Measurements from ENCODE around the gene PLA2G3.

Gene PLA2G3

GRCh38 chr22:31144223-31144622, 3.9 kb upstream of the PLA2G3 start:
- DNase-seq = peak; percentile 24

DNA sequence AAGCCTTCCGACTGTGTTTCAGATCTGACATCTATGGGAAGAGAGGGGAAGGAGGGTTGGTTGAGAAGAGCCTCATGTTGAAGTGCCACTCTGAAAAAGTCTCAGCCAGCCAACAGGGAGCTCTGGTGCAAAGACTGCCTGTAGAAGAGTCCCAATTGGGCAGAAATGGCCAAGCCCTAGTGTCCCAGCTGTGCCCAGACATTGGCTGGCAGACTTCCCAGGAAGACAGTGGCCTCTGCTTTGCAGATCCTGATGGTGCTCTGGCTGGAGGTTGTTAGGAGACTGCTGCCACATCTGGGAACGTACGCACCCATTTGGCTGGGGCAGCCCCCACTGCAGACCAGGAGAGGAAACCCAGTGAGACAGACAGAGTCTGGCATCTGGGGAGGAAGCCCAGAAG, 3.2 kb upstream of the PLA2G3 start:
- DNase-seq = no peak

- DNase-seq = no peak
These were observed 2.7 kb upstream of the PLA2G3 start for GRCh38 chr22:31143038-31143437.

DNA sequence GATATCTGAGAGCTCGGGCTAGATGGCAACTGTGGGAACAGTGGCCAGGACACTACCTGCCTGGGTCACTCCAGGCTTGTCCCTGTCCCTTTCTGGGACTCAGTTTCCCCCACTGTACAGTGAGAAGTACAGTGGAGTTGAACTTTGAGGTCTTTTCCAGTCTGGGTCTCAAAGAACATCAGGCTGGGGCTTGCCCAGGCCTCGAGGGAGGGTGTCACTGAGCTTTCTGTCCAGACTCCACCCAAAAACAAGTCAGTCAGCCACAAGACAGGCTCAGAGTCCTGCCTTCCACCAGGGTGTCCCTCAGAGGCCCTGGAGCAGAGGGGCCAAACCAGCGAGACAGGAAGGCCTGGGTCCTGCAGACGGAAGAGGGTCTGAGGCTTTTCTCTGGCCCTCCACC, 2.0 kb upstream of the PLA2G3 start:
- DNase-seq = no peak

- DNase-seq = no peak
These were observed 1.2 kb upstream of the PLA2G3 start for GRCh38 chr22:31141551-31141950.

DNA sequence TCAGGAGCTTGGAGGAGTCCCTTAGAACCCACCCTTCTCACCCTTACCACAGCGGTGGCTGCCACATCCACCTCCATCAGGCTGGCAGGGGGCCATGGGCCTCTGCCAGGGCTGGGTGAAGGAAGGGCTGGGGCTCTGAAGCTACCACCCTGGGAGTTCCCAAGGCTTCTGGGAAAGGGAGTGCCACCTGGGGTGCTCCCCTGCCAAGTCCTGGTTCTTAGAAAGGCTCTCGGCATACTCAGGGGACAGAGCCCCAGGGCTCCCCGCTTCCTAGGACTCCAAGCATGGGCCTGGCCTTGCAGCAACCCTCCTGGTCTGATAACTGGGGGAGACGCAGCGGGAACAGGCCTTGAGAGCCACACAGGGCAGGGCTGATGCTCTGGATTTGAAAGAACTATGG, 438 bp upstream of the PLA2G3 start:
- DNase-seq = no peak

GRCh38 chr22:31139066-31139465, 1.2 kb downstream of the PLA2G3 start:
- DNase-seq = no peak

- no peak for DNase-seq
These were observed 2.2 kb downstream of the PLA2G3 start for GRCh38 chr22:31138126-31138525.

DNA sequence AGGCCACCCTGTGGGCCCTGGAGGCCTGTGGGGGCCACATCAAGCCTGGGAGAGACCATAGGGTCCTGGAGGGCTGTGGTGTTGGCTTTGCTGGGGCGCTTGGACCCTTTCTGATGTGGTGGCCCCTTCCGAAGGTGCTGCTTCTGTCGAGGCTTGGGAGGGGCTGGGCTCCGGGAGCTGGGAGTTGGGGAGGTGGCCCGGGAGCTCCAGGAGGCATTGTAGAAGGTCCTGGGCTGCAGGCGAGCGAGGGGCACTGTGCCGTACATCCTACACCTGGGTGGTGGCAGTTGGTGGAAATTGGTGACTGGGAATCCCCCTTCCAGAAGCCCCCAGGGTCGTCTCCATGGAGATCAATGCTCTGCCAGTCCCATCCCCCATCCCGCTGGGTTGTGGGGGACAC, 2.6 kb downstream of the PLA2G3 start:
- no peak for DNase-seq

GRCh38 chr22:31136711-31137110, 3.6 kb downstream of the PLA2G3 start:
- DNase-seq = no peak

- DNase-seq = no peak
These were observed 4.2 kb downstream of the PLA2G3 start for GRCh38 chr22:31136155-31136554.

GRCh38 chr22:31135706-31136105, 4.6 kb downstream of the PLA2G3 start:
- DNase-seq = no peak

DNA sequence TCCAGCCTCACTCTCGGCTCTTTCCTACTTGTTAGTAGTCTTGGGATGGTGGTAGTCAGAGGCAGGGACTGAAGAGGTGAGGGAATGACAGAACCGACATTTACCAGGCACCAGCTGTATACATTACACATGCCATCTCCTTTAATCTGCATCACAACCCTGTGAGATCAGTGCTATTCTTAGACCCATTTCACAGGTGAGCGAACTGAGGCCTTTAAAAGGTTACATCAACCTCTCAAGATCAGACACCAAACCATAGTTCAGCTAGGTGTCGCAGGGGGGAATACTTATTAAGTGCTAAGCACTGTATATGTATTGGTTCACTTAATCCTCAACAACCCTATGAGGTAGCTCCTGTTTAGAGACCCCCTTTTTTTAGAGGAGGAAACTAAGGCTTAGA, 5.6 kb downstream of the PLA2G3 start:
- no peak for DNase-seq

DNA sequence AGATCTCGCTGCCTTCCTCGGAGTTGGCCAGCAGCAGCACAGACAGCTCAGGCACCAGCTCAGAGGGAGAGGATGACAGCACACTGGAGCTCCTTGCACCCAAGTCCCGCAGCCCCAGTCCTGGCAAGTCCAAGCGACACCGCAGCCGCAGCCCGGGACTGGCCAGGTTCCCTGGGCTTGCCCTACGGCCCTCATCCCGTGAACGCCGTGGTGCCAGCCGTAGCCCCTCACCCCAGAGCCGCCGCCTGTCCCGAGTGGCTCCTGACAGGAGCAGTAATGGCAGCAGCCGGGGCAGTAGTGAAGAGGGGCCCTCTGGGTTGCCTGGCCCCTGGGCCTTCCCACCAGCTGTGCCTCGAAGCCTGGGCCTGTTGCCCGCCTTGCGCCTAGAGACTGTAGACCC, 6.4 kb downstream of the PLA2G3 start:
- DNase-seq = no peak

GRCh38 chr22:31130873-31131272, 9.4 kb downstream of the PLA2G3 start:
- DNase-seq = no peak

DNA sequence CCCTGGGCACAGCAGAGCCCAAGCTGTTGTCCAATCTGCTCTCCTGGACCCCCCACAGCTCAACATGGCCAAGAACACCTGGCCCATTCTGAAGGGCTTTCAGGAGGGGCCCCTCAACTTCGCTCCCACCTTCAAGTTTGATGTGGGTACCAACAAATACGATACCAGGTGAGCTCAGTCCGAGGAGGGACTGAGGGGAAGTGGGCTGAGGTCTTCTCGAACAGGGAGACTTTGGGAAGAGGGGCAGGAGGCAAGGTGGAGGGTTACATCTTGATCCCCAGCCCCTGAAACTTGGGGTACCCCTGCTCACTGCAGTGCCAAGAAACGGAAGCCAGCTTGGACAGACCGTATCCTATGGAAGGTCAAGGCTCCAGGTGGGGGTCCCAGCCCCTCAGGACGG, 12.2 kb downstream of the PLA2G3 start:
- no peak for DNase-seq

DNA sequence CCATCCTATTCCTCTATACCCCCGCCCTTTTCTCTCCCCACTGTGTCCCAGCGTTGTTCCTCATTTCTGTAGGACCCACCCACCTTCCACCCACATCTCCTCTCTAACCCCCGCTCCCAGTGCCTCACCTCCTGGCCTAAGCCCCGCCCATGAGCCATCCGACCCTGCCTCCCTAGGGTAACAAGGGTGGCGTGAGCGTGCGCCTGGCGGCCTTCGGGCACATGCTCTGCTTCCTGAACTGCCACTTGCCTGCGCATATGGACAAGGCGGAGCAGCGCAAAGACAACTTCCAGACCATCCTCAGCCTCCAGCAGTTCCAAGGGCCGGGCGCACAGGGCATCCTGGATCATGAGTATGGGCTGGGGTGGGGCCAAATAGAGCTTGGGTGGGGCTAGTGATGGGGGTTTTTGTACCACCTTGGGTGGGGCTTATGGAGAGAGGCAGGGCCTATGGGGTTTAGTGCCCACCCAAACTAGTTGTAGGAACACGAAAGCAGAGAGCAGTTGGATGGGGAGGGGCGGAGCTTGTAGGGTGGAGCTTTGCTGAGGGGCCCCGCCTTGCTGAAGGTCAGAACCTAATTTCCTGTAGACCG, 13.0 kb downstream of the PLA2G3 start:
- DNase-seq = no peak

GRCh38 chr22:31126869-31127175, 13.5 kb downstream of the PLA2G3 start:
- DNase-seq = no peak

- no peak for DNase-seq
These were observed 14.0 kb downstream of the PLA2G3 start for GRCh38 chr22:31126128-31126868.

- DNase-seq = no peak
These were observed 14.7 kb downstream of the PLA2G3 start for GRCh38 chr22:31125521-31126117.

DNA sequence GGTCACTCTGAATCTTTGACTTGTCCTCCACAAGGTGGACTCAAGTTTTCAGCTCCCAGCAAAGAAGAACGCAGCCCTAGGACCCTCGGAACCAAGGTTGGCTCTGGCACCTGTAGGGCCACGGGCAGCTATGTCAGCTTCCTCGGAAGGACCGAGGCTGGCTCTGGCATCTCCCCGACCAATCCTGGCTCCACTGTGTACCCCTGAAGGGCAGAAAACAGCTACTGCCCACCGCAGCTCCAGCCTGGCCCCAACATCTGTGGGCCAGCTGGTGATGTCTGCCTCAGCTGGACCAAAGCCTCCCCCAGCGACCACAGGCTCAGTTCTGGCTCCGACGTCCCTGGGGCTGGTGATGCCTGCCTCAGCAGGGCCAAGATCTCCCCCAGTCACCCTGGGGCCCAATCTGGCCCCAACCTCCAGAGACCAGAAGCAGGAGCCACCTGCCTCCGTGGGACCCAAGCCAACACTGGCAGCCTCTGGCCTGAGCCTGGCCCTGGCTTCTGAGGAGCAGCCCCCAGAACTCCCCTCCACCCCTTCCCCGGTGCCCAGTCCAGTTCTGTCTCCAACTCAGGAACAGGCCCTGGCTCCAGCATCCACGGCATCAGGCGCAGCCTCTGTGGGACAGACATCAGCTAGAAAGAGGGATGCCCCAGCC, 15.4 kb downstream of the PLA2G3 start:
- no peak for DNase-seq

DNA sequence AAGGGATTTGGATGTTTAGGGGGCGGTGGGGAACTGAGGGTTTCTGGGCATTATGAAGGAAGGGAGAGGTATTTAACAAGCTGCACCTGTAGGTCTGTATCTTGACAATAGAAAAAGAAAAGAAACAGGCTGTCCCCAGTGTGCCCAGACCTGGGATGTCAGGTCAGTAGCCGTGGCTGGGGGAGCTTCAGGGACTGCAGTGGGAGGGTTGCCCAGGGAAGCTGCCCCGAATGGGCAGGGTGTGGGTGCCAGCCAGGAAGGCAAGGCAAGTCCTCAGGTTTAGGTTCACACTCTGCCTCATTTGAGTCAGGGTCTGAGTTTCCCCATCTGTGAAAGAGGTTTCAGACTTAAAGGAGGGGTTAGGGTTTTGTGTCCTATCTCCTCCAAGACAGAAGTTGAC, 16.0 kb downstream of the PLA2G3 start:
- DNase-seq = no peak

- no peak for DNase-seq
These were observed 17.1 kb downstream of the PLA2G3 start for GRCh38 chr22:31123292-31123602.

GRCh38 chr22:31122532-31123291, 17.6 kb downstream of the PLA2G3 start, which contains the start of gene INPP5J:
TSS of gene INPP5J (plus strand) at chr22:31122966. CDS start at chr22:31123015, 49 bp downstream.
- DNase-seq = no peak

All from activated CD4-positive, alpha-beta T cell treated with anti-CD3 and anti-CD28 coated beads, Interleukin-2, Interleukin-6, amounts not matched to agents 100 ng/mL and 50 ng/mL, durations not matched to agents 16 hours and 8 hours (primary cell).